Measurements from ENCODE around the gene GAMT.
A peak's percentile ranks its signal among the peaks of the same experiment; 100 is the strongest.

The GAMT gene

GRCh38 chr19:1401138-1401888 is at the start of gene GAMT:
TSS of gene GAMT (minus strand) at chr19:1401542. CDS start at chr19:1401476, 66 bp downstream.
- TF ChIP-seq ZFX (IDR thresholded peaks at IDR 0.05; ENCODE audit: borderline replicate concordance) (no peak), CTCF (IDR thresholded peaks at IDR 0.05) (peak; percentile 91)
- H3K27ac ChIP-seq = peak within 1 kb of the TSS; percentile 82

- H3K27ac ChIP-seq = peak within 1 kb of the TSS; percentile 43
- TF ChIP-seq CTCF (IDR thresholded peaks at IDR 0.05) (no peak), ZFX (IDR thresholded peaks at IDR 0.05; ENCODE audit: borderline replicate concordance) (no peak)
These were observed 48.4 kb upstream of the GAMT start, which contains the start of gene APC2 for GRCh38 chr19:1449467-1450442. TSS of gene APC2 (plus strand) at chr19:1450121. CDS start at chr19:1453002, 2,881 bp downstream.

- TF ChIP-seq ZFX (IDR thresholded peaks at IDR 0.05; ENCODE audit: borderline replicate concordance) (no peak), CTCF (IDR thresholded peaks at IDR 0.05) (no peak)
- no peak overlapping the region for H3K27ac ChIP-seq
These were observed 46.6 kb upstream of the GAMT start for GRCh38 chr19:1447944-1448343.

GRCh38 chr19:1447504-1447903 is 46.2 kb upstream of the GAMT start:
- no peak for TF ChIP-seq CTCF (IDR thresholded peaks at IDR 0.05)
- no peak for TF ChIP-seq ZFX (IDR thresholded peaks at IDR 0.05; ENCODE audit: borderline replicate concordance)

GRCh38 chr19:1446713-1447481 is 45.6 kb upstream of the GAMT start:
- H3K27ac ChIP-seq = no peak overlapping the region
- TF ChIP-seq CTCF (IDR thresholded peaks at IDR 0.05) (no peak), ZFX (IDR thresholded peaks at IDR 0.05; ENCODE audit: borderline replicate concordance) (no peak)

More at GRCh38 chr19:1447504-1447903, 46.2 kb upstream of the GAMT start:
- H3K27ac ChIP-seq = no peak overlapping the region

- H3K27ac ChIP-seq = no peak overlapping the region
- TF ChIP-seq ZFX (IDR thresholded peaks at IDR 0.05; ENCODE audit: borderline replicate concordance) = no peak
- no peak for TF ChIP-seq CTCF (IDR thresholded peaks at IDR 0.05)
These were observed 44.8 kb upstream of the GAMT start for GRCh38 chr19:1445932-1446712.

Data from 22Rv1 (cell line).